CD8-positive, alpha-beta memory T cell (primary cell): Measurements from ENCODE around the gene FOXE3. TPM values are rescaled to one million over a fixed set of nuclear protein-coding genes. Genes with fewer than 3 reads are reported as not detected.

Experiments used
- CTCF ChIA-PET: fragments of 350-600 bp; sonication (Branson Sonifier 250); formaldehyde crosslinking; loops from one replicate; lab custom pipeline; 2021; ENCODE audit warnings: antibody characterized with exemption; lab: Charles Lee
- POLR2A ChIA-PET: fragments of 350-600 bp; sonication (Branson Sonifier 250); formaldehyde crosslinking; loops from one replicate; lab custom pipeline; 2021; ENCODE audit warnings: antibody characterized with exemption; lab: Charles Lee
- DNase-seq, 5 donors: peaks; one replicate each; pipeline versions ENCODE4 v3.0.0 to v3.0.0-alpha.2; 2020 to 2022; ENCODE audit warnings: mixed read lengths in 1 of 5
- H3K27ac ChIP-seq: one replicate; pipeline ENCODE4 v1.7.0; 2013; ENCODE audit warnings: low read depth, mild to moderate bottlenecking, low read length, moderate library complexity
- H3K27me3 ChIP-seq: 2 replicates; pipeline ENCODE4 v1.7.0; 2013; ENCODE audit warnings: low read length, mild to moderate bottlenecking; ENCODE audit not compliant: insufficient read depth, poor library complexity, severe bottlenecking
- H3K36me3 ChIP-seq: 2 replicates; pipeline ENCODE4 v1.7.0; 2013; ENCODE audit warnings: mild to moderate bottlenecking, low read length, moderate library complexity; ENCODE audit not compliant: insufficient read depth
- H3K4me1 ChIP-seq: 2 replicates; pipeline ENCODE4 v1.7.0; 2013; ENCODE audit warnings: mild to moderate bottlenecking, low read length, moderate library complexity; ENCODE audit not compliant: insufficient read depth
- H3K4me3 ChIP-seq: 2 replicates; pipeline ENCODE4 v1.7.0; 2013; ENCODE audit warnings: mild to moderate bottlenecking, low read length
- H3K9me3 ChIP-seq: 2 replicates; pipeline ENCODE4 v1.7.0; 2013; ENCODE audit warnings: mild to moderate bottlenecking, low read length
- H3K27ac Mint-ChIP-seq, 8 donors: one replicate each; pipeline ENCODE4 v1.8.0; 2020 to 2021; ENCODE audit warnings: mixed read lengths in 8 of 8, mild to moderate bottlenecking in 6 of 8, inconsistent platforms in 3 of 8, moderate library complexity in 3 of 8
- H3K27me3 Mint-ChIP-seq, 2 donors: one replicate each; pipeline ENCODE4 v1.8.0; 2020 to 2021; ENCODE audit warnings: mixed read lengths in 2 of 2, mild to moderate bottlenecking in 1 of 2, moderate library complexity in 1 of 2
- H3K36me3 Mint-ChIP-seq, 3 donors: one replicate each; pipeline ENCODE4 v1.8.0; 2020 to 2021; ENCODE audit warnings: mixed read lengths in 3 of 3, inconsistent platforms in 1 of 3, mild to moderate bottlenecking in 1 of 3
- H3K4me1 Mint-ChIP-seq, 3 donors: one replicate each; pipeline ENCODE4 v1.8.0; 2020 to 2021; ENCODE audit warnings: mixed read lengths in 3 of 3, inconsistent platforms in 1 of 3, mild to moderate bottlenecking in 1 of 3
- H3K4me3 Mint-ChIP-seq, 7 donors: one replicate each; pipeline ENCODE4 v1.8.0; 2020 to 2021; ENCODE audit warnings: mixed read lengths in 7 of 7, mild to moderate bottlenecking in 6 of 7, moderate library complexity in 4 of 7, inconsistent platforms in 2 of 7
- H3K9me3 Mint-ChIP-seq, 5 donors: one replicate each; pipeline ENCODE4 v1.8.0; 2020 to 2022; ENCODE audit warnings: mixed read lengths in 5 of 5, mild to moderate bottlenecking in 3 of 5, moderate library complexity in 2 of 5, inconsistent platforms in 1 of 5
- polyA plus RNA-seq: library from polyadenylated mRNA; unstranded; fragments of 300-500 nt; fragmentation: Illumina TruSeq; gene quantifications from one replicate; pipeline ENCODE4 v1.2.3, GENCODE V29; 2021
- total RNA-seq, 2 experiments: library from RNA; stranded (reverse); gene quantifications; one replicate each; pipeline ENCODE4 v1.2.3, GENCODE V29; 2021

Gene FOXE3
- total and polyA plus RNA-seq, 3 experiments from 2014 or later = not detected

DNA sequence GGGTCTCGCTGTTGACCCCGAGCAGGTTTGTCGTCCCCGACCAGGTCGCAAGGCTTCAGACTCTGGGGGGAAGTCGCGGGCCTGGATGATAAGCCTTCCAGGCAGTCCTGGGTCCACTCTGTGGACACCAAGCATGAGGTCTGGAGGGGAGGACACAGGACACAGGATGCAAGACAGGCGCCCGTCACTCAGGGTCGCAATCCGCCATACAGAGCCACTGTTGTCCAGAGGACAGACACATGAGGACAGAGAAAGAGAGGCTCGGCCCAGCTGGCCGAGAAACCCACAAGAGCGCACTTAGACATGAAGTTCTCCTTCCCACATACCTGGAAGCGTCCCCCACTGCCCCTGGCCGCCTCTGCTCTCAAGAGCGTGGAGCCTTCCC, 16.9 kb downstream of the FOXE3 start:
- no peaks in the 10 kb centered on the region for H3K27me3 ChIP-seq

DNA sequence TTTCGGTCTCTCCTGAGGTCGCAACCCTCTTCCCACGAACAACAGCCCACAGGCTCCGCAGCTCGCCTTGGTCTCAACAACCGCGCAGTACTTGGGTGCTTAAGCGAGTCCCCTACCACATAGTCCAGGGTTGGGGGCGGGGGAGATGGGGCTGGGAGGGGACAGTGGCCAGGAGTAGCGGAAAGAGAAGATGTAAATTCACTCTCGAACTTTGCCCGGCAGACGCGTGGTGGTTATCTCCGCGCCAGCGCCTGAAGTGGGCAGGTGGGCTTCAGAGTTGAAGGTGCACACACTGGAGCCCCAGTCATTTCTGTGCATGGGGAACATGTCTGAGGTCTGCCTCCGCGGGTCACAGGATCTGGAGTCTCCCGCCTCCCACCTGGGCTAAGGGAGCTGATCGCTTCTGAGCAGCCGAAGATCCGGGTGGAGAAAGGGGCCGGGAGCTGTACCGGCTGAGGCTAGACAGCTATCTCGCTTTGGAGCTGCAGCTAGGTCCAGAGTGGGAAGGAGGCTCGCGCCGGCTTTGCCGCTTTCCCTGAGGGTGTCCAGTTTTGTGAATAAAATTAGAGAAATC, 17.5 kb downstream of the FOXE3 start:
- no peak for DNase-seq
- Histone ChIP-seq H3K27me3 (no peaks in the 10 kb centered on the region), H3K4me3 (no peak overlapping the region), H3K4me1 (peaks cover 31% of the 10 kb centered on the region), H3K9me3 (no peaks in the 10 kb centered on the region), H3K36me3 (no peaks in the 10 kb centered on the region), H3K27ac (no peak overlapping the region)
- Mint-ChIP-seq H3K4me3 (peak overlapping the region in 3 of 7 donors; percentile 21 to 65 (median 41)), H3K27me3 (peaks cover 0 to 8% of the 10 kb centered on the region in 2 donors), H3K27ac (peak overlapping the region in 1 of 8 donors; percentile 50), H3K36me3 (peaks cover 0 to 15% (median 3%) of the 10 kb centered on the region in 3 donors), H3K4me1 (peaks cover 36 to 58% (median 45%) of the 10 kb centered on the region in 3 donors), H3K9me3 (no peaks in the 10 kb centered on the region)
- POLR2A ChIA-PET = no interaction called here
- CTCF ChIA-PET = interaction anchor here (0.6 to 5.9 kb wide), 5 partner anchors 15 to 293 kb away, joined by 3 to 50 read pairs (median 4); no protein-coding TSS in a partner anchor

More for the DNA sequence above, 16.9 kb downstream of the FOXE3 start:
- Histone ChIP-seq H3K4me1 (peaks cover 31% of the 10 kb centered on the region), H3K36me3 (no peaks in the 10 kb centered on the region), H3K4me3 (no peak overlapping the region), H3K9me3 (no peaks in the 10 kb centered on the region), H3K27ac (no peak overlapping the region)
- Mint-ChIP-seq H3K36me3 (peaks cover 0 to 15% (median 5%) of the 10 kb centered on the region in 3 donors), H3K9me3 (no peaks in the 10 kb centered on the region), H3K4me3 (peak overlapping the region in 4 of 7 donors; percentile 9 to 65 (median 20)), H3K27ac (peak overlapping the region in 2 of 8 donors; percentile 29 to 50), H3K4me1 (peaks cover 36 to 56% (median 45%) of the 10 kb centered on the region in 3 donors), H3K27me3 (peaks cover 0 to 6% of the 10 kb centered on the region in 2 donors)
- POLR2A ChIA-PET = no interaction called here
- CTCF ChIA-PET = interaction anchor here (1.0 to 5.9 kb wide), 8 partner anchors 14 to 293 kb away, joined by 3 to 50 read pairs (median 4); no protein-coding TSS in a partner anchor
- no peak for DNase-seq

DNA sequence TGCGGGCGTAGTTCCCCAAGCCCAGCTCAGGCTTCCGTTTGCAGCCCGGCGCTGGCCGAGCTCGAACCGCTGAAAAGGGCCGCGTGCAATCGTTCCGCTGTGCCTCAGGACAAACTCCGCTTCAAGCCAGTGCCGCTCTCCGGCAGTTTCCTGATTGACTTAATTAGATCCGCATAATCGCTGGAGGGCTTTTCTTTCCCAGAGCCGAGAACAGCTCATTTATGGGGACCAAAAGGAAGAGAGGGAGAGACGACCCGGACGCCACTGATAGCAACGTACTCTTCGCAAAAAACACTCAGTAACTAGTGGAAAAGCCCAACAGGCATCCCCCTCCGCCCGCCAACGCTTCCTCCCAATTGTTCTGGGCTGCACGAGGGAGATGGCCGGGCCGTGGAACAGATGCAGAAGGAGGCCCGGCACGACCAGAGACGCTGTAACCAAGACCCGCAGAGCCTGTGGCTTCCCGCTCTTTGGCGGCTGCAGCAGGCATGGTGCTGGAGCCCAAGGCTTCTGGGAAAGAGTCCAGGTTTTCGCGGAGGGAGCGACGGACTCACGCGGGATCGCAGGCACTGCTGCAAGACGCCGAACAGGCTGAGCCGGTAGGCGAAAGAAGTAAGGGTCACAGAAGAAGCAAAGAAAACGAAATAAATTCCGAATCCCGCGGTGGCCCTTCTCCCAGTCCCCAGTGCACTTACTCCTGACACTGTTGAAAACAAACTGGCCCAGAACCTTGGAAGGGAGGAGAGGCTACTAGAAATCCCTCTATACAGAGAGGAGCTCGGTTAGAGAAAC, 18.2 kb downstream of the FOXE3 start:
- Histone ChIP-seq H3K9me3 (no peaks in the 10 kb centered on the region), H3K4me3 (no peak overlapping the region), H3K4me1 (peaks cover 31% of the 10 kb centered on the region), H3K27ac (no peak overlapping the region), H3K27me3 (no peaks in the 10 kb centered on the region), H3K36me3 (no peaks in the 10 kb centered on the region)
- H3K4me1 Mint-ChIP-seq = peaks cover 36 to 59% (median 45%) of the 10 kb centered on the region in 3 donors
- H3K27me3 Mint-ChIP-seq = peaks cover 0 to 8% of the 10 kb centered on the region in 2 donors
- no peak for DNase-seq
- POLR2A ChIA-PET = no interaction called here
- H3K9me3 Mint-ChIP-seq = no peaks in the 10 kb centered on the region
- H3K27ac Mint-ChIP-seq = no peak overlapping the region
- CTCF ChIA-PET = interaction anchor here (0.6 to 5.9 kb wide), 7 partner anchors 14 to 292 kb away, joined by 3 to 50 read pairs (median 4); no protein-coding TSS in a partner anchor
- H3K4me3 Mint-ChIP-seq = peak overlapping the region in 3 of 7 donors; percentile 21 to 94 (median 41)
- peaks cover 0 to 15% (median 3%) of the 10 kb centered on the region in 3 donors for H3K36me3 Mint-ChIP-seq

DNA sequence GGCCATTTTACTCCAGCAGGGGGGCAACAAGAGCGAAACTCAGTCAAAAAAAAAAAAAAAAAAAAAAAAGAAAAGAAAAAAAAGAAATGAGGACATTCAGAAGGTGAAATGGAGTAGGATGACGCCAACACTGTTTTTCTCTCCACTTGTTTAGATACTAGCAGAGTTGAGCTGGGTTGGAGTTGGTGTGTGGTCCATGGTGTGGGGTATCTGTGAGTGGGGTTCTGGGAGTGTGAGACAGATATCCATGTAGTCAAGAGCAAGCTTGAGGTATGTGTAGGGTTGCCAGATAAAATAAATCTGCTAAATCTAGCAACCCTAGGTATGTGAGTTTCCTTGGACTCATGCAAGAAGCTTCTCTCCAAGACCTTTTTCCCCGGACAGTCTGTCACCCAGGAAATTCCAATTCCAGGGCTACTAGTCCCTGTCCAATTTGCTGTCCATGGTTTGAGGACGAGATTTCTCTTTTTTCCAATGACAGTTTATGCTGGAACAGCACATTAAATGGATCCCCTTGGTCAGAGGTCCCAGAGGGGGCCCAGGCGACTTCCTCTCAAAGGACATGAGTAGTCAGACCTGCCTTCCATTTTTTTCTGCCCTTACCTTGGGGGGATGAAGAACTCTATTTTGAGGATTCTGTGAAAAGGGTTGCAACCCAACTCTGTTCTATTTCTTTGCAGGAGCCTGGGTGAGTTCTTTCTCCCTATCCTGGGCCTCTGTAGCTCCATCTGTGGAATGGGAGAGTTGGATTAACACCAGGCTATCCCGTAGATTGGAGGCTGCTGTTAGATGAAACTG, 19.6 kb downstream of the FOXE3 start:
- Histone ChIP-seq H3K9me3 (no peaks in the 10 kb centered on the region), H3K27ac (no peak overlapping the region), H3K4me1 (peaks cover 31% of the 10 kb centered on the region), H3K36me3 (no peaks in the 10 kb centered on the region), H3K4me3 (no peak overlapping the region), H3K27me3 (peaks cover 3% of the 10 kb centered on the region)
- Mint-ChIP-seq H3K36me3 (peaks cover 0 to 15% (median 3%) of the 10 kb centered on the region in 3 donors), H3K27me3 (peaks cover 0 to 8% of the 10 kb centered on the region in 2 donors), H3K27ac (peak overlapping the region in 7 of 8 donors; percentile 37 to 92 (median 90)), H3K4me3 (peak overlapping the region; percentile 89 to 96 (median 92)), H3K4me1 (peaks cover 36 to 64% (median 45%) of the 10 kb centered on the region in 3 donors), H3K9me3 (no peaks in the 10 kb centered on the region)
- ChIA-PET CTCF (interaction anchor here (0.7 to 5.9 kb wide), 21 partner anchors 7 to 291 kb away, joined by 3 to 50 read pairs (median 5); partner anchors contain the start of genes CMPK1 and STIL), POLR2A (no interaction called here)
- DNase-seq = no peak

DNA sequence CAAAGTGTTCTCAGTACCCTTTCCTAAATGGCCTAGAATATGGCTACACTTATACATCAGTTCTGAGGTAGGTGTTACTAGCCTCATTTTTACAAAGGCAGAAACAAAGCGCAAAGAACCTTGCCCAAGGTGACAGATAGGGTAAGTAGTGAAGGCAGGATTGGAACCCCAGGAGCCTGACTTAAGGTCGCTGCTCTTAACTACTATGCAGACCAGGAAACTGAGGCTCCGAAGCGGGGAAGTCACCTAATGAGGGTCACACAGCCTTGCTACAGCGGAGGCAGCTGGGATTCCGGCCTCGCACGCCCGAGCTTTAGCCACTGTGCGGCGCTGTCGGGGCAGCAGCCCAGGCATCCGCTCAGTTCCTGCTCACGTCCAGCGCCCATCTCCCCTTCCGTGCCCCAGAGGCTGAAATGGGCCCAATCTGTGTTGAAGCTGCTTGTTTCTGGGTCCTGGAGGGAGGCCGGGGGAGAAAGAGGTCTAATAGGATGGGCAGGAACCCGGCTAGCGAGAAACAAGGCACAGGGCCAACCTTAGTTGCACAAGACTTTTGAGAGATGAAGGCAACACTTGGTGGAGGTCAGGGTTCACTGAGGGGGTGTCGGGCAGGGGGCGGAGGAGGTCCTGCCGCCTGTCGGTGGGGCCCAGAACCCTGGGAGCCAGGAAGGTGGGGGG, 20.4 kb downstream of the FOXE3 start:
- Histone ChIP-seq H3K36me3 (no peaks in the 10 kb centered on the region), H3K4me3 (peak overlapping the region; percentile 62), H3K27me3 (peaks cover 6% of the 10 kb centered on the region), H3K27ac (peak overlapping the region; percentile 72), H3K4me1 (peaks cover 30% of the 10 kb centered on the region), H3K9me3 (no peaks in the 10 kb centered on the region)
- peak; percentile 63 to 78 (median 66) for DNase-seq
- H3K4me3 Mint-ChIP-seq = peak overlapping the region; percentile 89 to 96 (median 92)
- POLR2A ChIA-PET = no interaction called here
- peaks cover 0 to 13% (median 0%) of the 10 kb centered on the region in 3 donors for H3K36me3 Mint-ChIP-seq
- H3K27ac Mint-ChIP-seq = peak overlapping the region; percentile 82 to 97 (median 90)
- peaks cover 32 to 58% (median 39%) of the 10 kb centered on the region in 3 donors for H3K4me1 Mint-ChIP-seq
- H3K9me3 Mint-ChIP-seq = no peaks in the 10 kb centered on the region
- H3K27me3 Mint-ChIP-seq = peaks cover 0 to 8% of the 10 kb centered on the region in 2 donors
- CTCF ChIA-PET = interaction anchor here (1.0 to 5.9 kb wide), 20 partner anchors 8 to 290 kb away, joined by 3 to 50 read pairs (median 6); partner anchors contain the start of genes CMPK1 and STIL

DNA sequence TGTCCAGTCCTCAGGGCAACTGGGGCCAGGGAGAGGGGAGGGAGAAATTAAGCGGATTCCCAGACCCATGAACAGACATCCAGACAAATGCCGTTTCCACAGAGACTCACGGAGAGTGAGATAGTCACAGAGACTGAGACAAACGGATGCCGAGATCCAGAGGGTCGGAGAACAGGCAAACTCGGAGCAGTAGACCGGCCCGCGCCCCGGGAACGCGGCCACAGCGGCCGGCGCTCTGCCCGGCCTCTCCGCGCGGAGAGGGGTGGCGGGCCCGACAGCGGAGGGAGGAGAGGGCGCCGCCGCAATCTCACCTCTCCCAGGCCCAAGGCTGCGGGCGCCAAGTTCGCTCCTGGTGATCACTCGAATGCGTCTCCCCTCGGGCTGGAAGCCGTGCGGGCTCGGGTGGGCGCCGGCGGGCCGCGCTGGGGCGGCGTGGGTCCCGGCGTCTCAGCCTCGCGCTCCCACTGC, 20.9 kb downstream of the FOXE3 start:
- CTCF ChIA-PET = interaction anchor here (0.7 to 5.9 kb wide), 43 partner anchors 8 to 319 kb away, joined by 3 to 50 read pairs (median 5); partner anchors contain the start of genes CMPK1 and STIL
- POLR2A ChIA-PET = interaction anchor here (0.8 to 1.0 kb wide), 2 partner anchors 103 to 258 kb away, joined by 3 to 4 read pairs; partner anchors contain the start of gene CMPK1
- peaks cover 0 to 8% of the 10 kb centered on the region in 2 donors for H3K27me3 Mint-ChIP-seq
- no peaks in the 10 kb centered on the region for H3K36me3 ChIP-seq
- peaks cover 0 to 13% (median 0%) of the 10 kb centered on the region in 3 donors for H3K36me3 Mint-ChIP-seq
- peak overlapping the region; percentile 89 to 96 (median 92) for H3K4me3 Mint-ChIP-seq
- H3K27me3 ChIP-seq = peaks cover 12% of the 10 kb centered on the region
- H3K4me1 Mint-ChIP-seq = peaks cover 32 to 53% (median 38%) of the 10 kb centered on the region in 3 donors
- H3K27ac ChIP-seq = peak overlapping the region; percentile 72
- peaks cover 24% of the 10 kb centered on the region for H3K4me1 ChIP-seq
- peak overlapping the region; percentile 82 to 97 (median 90) for H3K27ac Mint-ChIP-seq
- no peaks in the 10 kb centered on the region for H3K9me3 ChIP-seq
- H3K9me3 Mint-ChIP-seq = no peaks in the 10 kb centered on the region
- DNase-seq = no peak
- peak overlapping the region; percentile 62 for H3K4me3 ChIP-seq
